Stimulated activated CD8-positive, alpha-beta memory T cell treated with anti-CD3 and anti-CD28 coated beads, Interleukin-4, amount 100 ng/mL, for 48 hours (primary cell): ENCODE data around the gene EPHB4.
"Not testable (repeated sequence)": the region's sequence is repeated elsewhere in the genome, so short reads cannot be mapped to it uniquely, and the experiment has no call there.

Source experiments
- DNase-seq: peaks from one replicate; pipeline ENCODE4 v3.0.0-alpha.2; 2020

The EPHB4 gene

DNA sequence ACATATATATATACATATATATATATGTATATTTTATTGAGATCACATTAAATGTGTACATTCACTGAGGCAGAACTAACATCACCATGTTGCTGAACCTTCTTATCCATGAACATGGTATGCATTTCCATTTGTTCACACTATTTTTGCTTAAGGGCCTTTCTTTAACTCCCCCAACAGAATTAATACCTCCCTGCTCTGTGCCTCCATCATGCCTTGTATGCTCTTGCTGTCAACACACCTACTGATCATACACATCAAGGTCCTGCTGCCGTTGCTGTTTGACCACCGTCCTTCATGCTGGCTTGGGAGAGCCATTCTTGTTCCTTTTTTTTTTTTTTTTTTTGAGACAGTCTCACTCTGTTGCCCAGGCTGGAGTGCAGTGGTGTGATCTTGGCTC is 43.5 kb downstream of the EPHB4 start:
- no peak for DNase-seq

GRCh38 chr7:100781255-100781654 is 46.1 kb downstream of the EPHB4 start:
- DNase-seq = no peak

DNA sequence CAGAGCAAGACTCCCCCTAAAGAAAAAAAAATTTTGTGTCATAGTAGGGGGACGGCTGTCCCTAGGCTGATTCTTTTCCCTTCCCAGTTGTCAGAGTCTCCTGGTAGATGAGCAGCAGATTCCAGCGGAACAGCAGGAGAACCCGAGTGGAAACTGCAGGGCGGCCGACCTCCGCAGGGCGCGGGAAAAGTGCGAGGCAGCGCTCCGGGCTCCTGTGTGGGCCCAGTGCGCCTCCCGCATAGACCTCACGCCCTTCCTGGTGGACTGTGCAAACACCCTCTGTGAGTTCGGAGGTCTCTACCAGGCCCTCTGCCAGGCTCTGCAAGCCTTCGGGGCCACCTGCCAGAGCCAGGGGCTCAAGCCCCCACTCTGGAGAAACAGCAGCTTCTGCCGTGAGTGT is 48.0 kb downstream of the EPHB4 start:
- no peak for DNase-seq

GRCh38 chr7:100778061-100778621 is 49.2 kb downstream of the EPHB4 start:
- no peak for DNase-seq

DNA sequence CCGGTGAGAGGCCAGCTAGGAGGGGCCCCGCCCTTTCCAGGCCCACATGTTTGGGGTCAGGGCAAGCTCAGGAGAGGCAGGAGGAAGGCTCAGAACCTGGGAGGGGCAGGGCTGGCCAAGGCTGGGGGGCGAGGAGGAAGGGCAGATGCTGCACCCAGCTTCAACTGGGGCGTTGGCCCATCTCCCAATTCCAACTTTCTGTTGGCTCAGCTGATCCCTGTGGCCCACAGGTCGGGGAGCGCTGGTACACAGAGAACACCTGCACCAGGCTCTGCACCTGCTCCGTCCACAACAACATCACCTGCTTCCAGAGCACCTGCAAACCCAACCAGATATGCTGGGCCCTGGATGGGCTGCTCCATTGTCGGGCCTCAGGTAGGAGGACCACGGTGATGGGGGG is 53.8 kb downstream of the EPHB4 start:
- DNase-seq = no peak

DNA sequence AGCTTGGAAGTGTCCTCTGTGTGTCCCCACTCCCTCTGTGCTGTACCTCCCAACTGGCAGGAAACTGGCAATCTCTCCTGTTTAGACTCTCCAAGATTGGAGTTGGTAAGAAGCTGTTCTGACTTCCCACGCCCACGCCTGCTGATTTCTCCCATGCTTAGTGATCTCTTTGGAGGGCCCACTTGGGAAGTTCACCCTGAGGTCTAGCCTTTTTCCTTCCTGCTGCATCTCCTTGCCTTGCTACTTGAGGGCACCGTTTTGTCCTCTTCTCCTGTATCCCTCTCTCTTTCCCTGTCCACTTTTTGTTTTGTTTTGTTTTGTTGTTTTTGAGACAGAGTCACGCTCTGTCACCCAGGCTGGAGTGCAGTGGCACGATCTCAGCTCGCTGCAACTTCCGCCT is 58.5 kb downstream of the EPHB4 start:
- DNase-seq = no peak

DNA sequence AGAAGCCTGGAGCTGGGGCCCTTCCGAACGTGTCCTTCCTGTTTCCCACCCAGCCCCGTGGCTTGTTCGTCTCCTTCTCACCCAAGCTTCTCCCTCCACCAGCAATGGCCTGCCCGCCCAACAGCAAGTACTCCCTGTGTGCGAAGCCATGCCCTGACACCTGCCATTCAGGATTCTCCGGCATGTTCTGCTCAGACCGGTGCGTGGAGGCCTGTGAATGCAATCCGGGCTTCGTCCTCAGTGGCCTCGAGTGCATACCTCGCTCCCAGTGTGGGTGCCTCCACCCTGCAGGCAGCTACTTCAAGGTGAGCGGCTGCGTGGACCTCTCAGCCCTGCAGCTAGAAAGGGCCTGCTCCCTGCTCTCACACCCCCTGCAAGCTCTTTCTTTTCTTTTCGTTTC is 62.1 kb downstream of the EPHB4 start:
- no peak for DNase-seq

DNA sequence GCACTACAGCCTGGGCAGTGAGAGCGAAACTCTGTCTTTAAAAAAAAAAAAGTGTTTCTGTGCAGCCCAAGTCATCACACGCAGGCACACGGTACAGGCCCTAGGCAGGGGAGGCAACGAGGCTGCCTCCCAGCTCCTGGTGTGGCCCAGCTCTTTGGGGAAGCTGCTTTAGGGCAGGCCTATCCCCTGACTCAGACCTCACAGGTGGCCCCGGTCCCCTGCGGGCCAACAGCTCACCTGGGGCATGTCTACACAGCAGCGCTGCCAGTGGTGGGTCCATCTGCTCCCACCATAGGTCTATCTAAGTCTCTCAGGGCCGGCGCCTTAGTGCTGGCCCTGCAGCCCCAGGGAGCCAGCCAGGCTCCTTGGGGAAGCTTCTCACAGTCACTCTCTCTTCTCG is 62.5 kb downstream of the EPHB4 start:
- DNase-seq = no peak

- DNase-seq = no peak
Measured at GRCh38 chr7:100763556-100764140, 63.7 kb downstream of the EPHB4 start.

GRCh38 chr7:100762841-100763240 is 64.5 kb downstream of the EPHB4 start:
- DNase-seq = not testable (repeated sequence)

DNA sequence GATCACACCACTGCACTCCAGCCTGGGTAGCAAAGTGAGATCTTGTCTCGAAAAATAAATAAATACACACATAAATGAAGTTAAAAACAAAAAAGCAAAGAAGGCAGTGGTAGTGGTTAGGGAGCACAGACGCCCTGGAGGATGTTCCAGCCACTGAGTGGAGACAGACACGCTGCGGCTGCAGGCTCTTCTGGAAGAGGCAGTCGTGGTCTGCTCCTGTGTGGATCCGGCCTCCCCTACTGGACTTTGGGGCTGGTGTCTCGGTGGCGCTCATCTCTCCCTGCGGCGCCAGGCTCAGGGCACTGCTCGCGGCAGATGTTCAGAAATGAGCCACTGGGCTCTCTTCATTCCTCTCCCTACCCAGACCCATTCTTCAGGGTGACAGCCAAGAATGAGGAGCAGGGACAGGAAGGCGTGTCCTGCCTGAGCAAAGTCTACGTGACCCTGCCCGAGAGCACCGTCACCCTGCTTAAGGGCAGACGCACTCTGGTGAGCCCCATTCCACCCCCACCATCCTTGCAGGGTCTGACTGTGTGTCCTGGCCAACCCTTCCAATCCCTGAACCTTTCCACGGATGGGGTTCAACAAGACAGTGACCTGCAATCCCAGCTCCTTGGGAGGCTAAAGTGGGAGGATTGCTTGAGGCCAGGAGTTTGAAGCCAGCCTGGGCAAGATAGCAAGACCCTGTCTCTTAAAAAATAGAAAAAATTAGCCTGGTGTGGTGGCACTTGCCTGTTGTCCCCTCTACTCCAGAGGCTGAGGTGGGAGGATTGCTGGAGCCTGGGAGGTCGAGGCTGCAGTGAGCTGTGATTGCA is 67.8 kb downstream of the EPHB4 start:
- no peak for DNase-seq

DNA sequence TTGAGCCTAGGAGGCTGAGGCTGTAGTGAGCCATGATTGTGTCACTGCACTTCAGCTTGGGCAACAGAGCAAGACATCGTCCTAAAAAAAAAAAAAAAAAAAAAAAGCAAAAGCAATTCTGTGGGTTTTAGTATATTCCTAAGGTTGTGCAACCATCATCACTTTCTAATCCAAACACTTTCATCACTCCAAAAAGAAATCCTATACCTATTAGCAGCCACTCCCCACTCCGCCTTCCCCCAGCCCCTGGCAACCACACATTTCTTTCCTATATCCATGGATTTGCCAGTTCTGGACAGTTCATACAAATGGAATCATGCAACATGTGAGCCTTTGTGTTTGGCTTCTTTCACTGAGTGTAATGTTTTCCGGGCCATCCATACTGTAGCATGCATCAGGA is 73.6 kb downstream of the EPHB4 start:
- no peak for DNase-seq

DNA sequence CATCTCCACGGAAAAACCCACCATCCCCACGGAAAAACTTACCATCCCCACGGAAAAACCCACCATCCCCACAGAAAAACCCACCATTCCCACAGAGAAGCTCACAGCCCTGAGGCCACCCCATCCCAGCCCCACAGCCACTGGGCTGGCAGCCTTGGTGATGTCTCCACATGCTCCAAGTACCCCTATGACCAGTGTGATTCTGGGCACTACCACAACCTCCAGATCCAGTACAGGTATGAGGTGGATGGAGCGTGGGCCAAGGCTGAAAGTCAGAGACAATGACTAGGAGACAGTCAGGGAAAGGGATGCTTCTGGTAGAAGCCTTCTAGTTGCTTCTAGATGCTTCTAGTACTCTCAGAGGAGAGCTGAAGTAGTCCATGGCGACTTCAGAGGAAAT is 74.3 kb downstream of the EPHB4 start:
- no peak for DNase-seq
